Smooth muscle cell (in vitro differentiated cells): ENCODE data around the gene SDHB. TPM values are rescaled to one million over a fixed set of nuclear protein-coding genes. Genes with fewer than 3 reads are reported as not detected.

Experiments
- DNase-seq: peaks from one replicate; lab custom pipeline; 2025; ENCODE audit not compliant: unreplicated experiment; lab: John Stamatoyannopoulos, UW
- H2AFZ ChIP-seq: fragments of 200-600 bp; sonication (generic); 2 replicates; pipeline ENCODE4 v1.6.0; 2016; ENCODE audit warnings: antibody characterized with exemption, low read depth, mild to moderate bottlenecking
- H3F3A ChIP-seq: fragments of 200-600 bp; sonication (generic); 2 replicates; pipeline ENCODE4 v1.6.0; 2017; ENCODE audit warnings: antibody characterized with exemption, low read depth
- H3K27ac ChIP-seq: fragments of 200-600 bp; sonication (generic); 2 replicates; pipeline ENCODE4 v1.5.1; 2016; ENCODE audit warnings: low read depth, mild to moderate bottlenecking
- H3K27me3 ChIP-seq: fragments of 200-600 bp; sonication (generic); 2 replicates; pipeline ENCODE4 v1.6.1; 2016; ENCODE audit warnings: low read depth, mild to moderate bottlenecking
- H3K36me3 ChIP-seq: fragments of 200-600 bp; sonication (generic); 2 replicates; pipeline ENCODE4 v1.5.1; 2016; ENCODE audit warnings: low read depth
- H3K4me1 ChIP-seq: fragments of 200-600 bp; sonication (generic); 2 replicates; pipeline ENCODE4 v1.5.1; 2016; ENCODE audit warnings: low read depth
- H3K4me2 ChIP-seq: fragments of 200-600 bp; sonication (generic); 2 replicates; pipeline ENCODE4 v1.6.0; 2016; ENCODE audit warnings: mild to moderate bottlenecking
- H3K4me3 ChIP-seq: fragments of 200-600 bp; sonication (generic); 2 replicates; pipeline ENCODE4 v1.5.1; 2016; ENCODE audit warnings: mild to moderate bottlenecking
- H3K79me2 ChIP-seq: fragments of 200-600 bp; sonication (generic); 2 replicates; pipeline ENCODE4 v1.6.0; 2016; ENCODE audit warnings: low read depth, mild to moderate bottlenecking
- H3K9ac ChIP-seq: fragments of 200-600 bp; sonication (generic); 2 replicates; pipeline ENCODE4 v1.6.0; 2016; ENCODE audit warnings: low read depth
- H3K9me3 ChIP-seq: fragments of 200-600 bp; sonication (generic); replicated peaks from 2 replicates; pipeline ENCODE4 v1.5.1; 2016; ENCODE audit warnings: low read depth
- H4K20me1 ChIP-seq: fragments of 200-600 bp; sonication (generic); 2 replicates; pipeline ENCODE4 v1.6.0; 2016; ENCODE audit warnings: low read depth
- WGBS: methylation state at CpG from one replicate; pipeline ENCODE4 v1.1.7; 2016; ENCODE audit warnings: low lambda C conversion rate; 5-methylcytosine and 5-hydroxymethylcytosine counted together
- polyA plus RNA-seq: library from polyadenylated mRNA; unstranded; fragments of >200 nt; fragmentation: Nextera tagmentation; extraction: Ambion mirVana; gene quantifications from 2 replicates; pipeline ENCODE4 v1.2.1, GENCODE V29; 2016
- total RNA-seq: library from RNA; depleted of rRNA; stranded (reverse); fragments of >200 nt; gene quantifications from 2 replicates; pipeline ENCODE4 v1.2.3, GENCODE V29; 2014
- TF ChIP-seq, protein P1 (sequence below): fragments of 200-600 bp; sonication (generic); IDR thresholded peaks from 2 replicates; pipeline ENCODE4 v1.5.1; 2017; ENCODE audit warnings: borderline replicate concordance, mild to moderate bottlenecking, antibody characterized with exemption; ENCODE audit not compliant: insufficient read depth, poor library complexity, severe bottlenecking

Gene SDHB
- total and polyA plus RNA-seq, 2 experiments from 2014 or later: 123 to 174 TPM

GRCh38 chr1:17053086-17053684 lies 647 bp downstream of the SDHB start:
- H3K27ac ChIP-seq: peak overlapping the region; percentile 75
- peak overlapping the region; percentile 95 for H3K4me2 ChIP-seq
- H3K9ac ChIP-seq: peak overlapping the region; percentile 88
- peak overlapping the region; percentile 87 for H2AFZ ChIP-seq
- DNase-seq: no peak
- TF ChIP-seq, protein P1, sequence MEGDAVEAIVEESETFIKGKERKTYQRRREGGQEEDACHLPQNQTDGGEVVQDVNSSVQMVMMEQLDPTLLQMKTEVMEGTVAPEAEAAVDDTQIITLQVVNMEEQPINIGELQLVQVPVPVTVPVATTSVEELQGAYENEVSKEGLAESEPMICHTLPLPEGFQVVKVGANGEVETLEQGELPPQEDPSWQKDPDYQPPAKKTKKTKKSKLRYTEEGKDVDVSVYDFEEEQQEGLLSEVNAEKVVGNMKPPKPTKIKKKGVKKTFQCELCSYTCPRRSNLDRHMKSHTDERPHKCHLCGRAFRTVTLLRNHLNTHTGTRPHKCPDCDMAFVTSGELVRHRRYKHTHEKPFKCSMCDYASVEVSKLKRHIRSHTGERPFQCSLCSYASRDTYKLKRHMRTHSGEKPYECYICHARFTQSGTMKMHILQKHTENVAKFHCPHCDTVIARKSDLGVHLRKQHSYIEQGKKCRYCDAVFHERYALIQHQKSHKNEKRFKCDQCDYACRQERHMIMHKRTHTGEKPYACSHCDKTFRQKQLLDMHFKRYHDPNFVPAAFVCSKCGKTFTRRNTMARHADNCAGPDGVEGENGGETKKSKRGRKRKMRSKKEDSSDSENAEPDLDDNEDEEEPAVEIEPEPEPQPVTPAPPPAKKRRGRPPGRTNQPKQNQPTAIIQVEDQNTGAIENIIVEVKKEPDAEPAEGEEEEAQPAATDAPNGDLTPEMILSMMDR: no peak
- no peaks in the 10 kb centered on the region for H3F3A ChIP-seq
- peaks cover 12% of the 10 kb centered on the region for H4K20me1 ChIP-seq
- peak overlapping the region; percentile 84 for H3K4me3 ChIP-seq
- H3K79me2 ChIP-seq: peaks cover 53% of the 10 kb centered on the region
- no peaks in the 10 kb centered on the region for H3K27me3 ChIP-seq
- no peaks in the 10 kb centered on the region for H3K9me3 ChIP-seq
- no peaks in the 10 kb centered on the region for H3K4me1 ChIP-seq
- no peaks in the 10 kb centered on the region for H3K36me3 ChIP-seq
- 14% methylated on average over 12 of the region's 12 CpGs for WGBS

DNA sequence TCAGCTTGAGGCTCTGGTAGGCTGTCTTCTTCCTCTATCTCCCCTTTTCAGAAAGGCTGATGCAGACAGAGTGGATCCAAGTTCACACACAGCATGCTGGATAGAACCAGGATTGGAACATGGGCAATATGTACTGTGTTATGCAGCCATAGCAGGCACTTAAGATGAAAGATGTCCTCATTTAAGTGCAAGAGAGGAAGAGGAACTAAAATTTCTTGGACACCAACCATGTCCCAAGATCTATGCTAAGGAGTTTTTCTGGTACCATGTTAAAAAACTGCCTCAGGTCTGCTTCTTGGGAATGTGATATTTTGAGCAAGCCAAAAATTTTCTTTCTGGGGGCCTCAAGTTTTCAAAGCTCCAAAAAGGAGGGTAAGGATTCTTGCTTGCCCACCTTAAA lies 1.2 kb downstream of the SDHB start:
- no peak for DNase-seq
- TF ChIP-seq, protein P1: no peak
- H3K9ac ChIP-seq: peak overlapping the region; percentile 88
- peaks cover 18% of the 10 kb centered on the region for H4K20me1 ChIP-seq
- no peak overlapping the region for H3K27ac ChIP-seq
- H3K4me3 ChIP-seq: peak overlapping the region; percentile 84
- no peaks in the 10 kb centered on the region for H3F3A ChIP-seq
- no peak overlapping the region for H2AFZ ChIP-seq
- H3K4me1 ChIP-seq: no peaks in the 10 kb centered on the region
- H3K9me3 ChIP-seq: no peaks in the 10 kb centered on the region
- peaks cover 59% of the 10 kb centered on the region for H3K79me2 ChIP-seq
- peak overlapping the region; percentile 95 for H3K4me2 ChIP-seq
- H3K27me3 ChIP-seq: no peaks in the 10 kb centered on the region
- H3K36me3 ChIP-seq: no peaks in the 10 kb centered on the region

DNA sequence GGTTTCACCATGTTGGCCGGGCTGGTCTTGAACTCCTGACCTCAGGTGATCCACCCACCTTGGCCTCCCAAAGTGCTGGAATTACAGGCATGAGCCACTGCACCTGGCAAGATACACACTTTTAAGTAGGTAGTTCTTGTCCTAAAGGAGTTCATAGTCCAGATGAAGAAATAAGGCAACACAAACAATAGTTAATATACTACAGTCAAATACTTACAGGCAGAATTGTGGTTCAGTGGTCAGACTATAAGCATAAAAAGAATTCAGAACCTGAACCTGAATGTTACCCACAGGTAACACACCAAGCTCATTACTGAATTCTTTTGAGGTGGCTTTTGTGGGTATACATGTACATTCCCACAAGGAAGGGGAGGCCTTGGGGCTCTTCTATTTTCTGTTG lies 1.8 kb downstream of the SDHB start:
- Histone ChIP-seq H3K79me2 (peaks cover 63% of the 10 kb centered on the region), H3K36me3 (no peaks in the 10 kb centered on the region), H3K4me2 (no peak overlapping the region), H3K4me3 (peak overlapping the region; percentile 84), H2AFZ (no peak overlapping the region), H4K20me1 (peaks cover 24% of the 10 kb centered on the region), H3K27me3 (no peaks in the 10 kb centered on the region), H3K9me3 (no peaks in the 10 kb centered on the region), H3K4me1 (no peaks in the 10 kb centered on the region), H3K9ac (no peak overlapping the region), H3K27ac (no peak overlapping the region), H3F3A (no peaks in the 10 kb centered on the region)
- TF ChIP-seq, protein P1: no peak
- WGBS: 100% methylated on average over 1 of the region's 1 CpG
- DNase-seq: no peak

GRCh38 chr1:17047924-17048323 lies 5.9 kb downstream of the SDHB start:
- 98% methylated on average over 5 of the region's 5 CpGs for WGBS

More at GRCh38 chr1:17047924-17048323, 5.9 kb downstream of the SDHB start:
- Histone ChIP-seq H3K27me3 (no peaks in the 10 kb centered on the region), H3K9me3 (no peaks in the 10 kb centered on the region), H3K36me3 (peaks cover 14% of the 10 kb centered on the region), H3K4me3 (no peak overlapping the region), H3K9ac (no peak overlapping the region), H3K4me1 (no peaks in the 10 kb centered on the region), H3F3A (no peaks in the 10 kb centered on the region), H3K27ac (no peak overlapping the region), H4K20me1 (peaks cover 39% of the 10 kb centered on the region), H3K4me2 (no peak overlapping the region), H3K79me2 (peaks cover 78% of the 10 kb centered on the region), H2AFZ (no peak overlapping the region)
- no peak for DNase-seq
- TF ChIP-seq, protein P1: no peak
